HG02759 (cell line): Measurements from ENCODE around the gene COG6.

Experiments used
- ATAC-seq: cut with Tn5 transposase; IDR thresholded peaks from one replicate; pipeline ENCODE4 v1.9.1; 2021; ENCODE audit warnings: mild to moderate bottlenecking, moderate library complexity; ENCODE audit not compliant: unreplicated experiment

COG6 gene

DNA sequence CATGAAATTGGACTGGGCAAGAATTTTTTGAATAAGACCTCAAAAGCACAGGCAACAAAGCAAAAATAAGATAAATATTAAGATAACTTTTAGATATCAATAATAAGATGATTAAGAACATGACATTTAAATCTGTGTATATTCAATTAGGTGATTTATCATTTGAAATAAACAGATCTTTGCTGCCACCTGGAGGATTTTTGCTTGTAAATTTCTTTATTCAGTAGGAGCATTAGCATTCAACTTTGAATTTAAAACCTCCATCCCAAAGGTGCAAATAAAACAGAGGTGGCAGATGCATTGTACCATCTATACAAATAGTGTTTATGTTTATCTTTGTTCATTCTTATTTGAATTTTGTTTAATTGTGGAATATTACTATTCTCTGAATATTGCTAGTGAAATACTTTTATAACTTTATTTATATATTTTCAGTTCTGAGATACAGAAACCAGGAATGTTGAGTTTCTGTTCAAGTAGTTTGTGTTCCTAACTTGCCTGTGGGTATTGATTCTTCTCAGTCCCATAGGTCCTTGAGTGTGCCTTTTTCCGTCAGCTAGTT lies 20.9 kb downstream of the COG6 start:
- no peak for ATAC-seq

DNA sequence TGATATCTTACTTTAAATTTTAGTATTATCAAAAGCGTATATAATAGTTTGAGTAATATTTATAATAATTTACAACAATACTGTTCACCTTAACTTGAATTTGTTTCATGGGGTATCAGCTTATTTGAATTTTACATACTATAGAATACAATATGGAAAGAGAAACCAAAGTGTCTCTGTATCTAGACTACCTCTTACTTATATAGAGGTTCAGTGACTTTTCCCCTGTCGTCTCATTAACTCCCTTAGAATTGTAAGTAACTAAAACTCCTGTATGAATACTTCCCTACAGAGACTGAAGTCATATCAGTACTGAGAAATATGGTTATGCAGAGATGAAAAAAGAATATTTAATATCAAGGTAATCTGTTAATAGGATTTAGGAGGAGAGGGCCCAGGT lies 26.8 kb downstream of the COG6 start:
- ATAC-seq, result no peak

DNA sequence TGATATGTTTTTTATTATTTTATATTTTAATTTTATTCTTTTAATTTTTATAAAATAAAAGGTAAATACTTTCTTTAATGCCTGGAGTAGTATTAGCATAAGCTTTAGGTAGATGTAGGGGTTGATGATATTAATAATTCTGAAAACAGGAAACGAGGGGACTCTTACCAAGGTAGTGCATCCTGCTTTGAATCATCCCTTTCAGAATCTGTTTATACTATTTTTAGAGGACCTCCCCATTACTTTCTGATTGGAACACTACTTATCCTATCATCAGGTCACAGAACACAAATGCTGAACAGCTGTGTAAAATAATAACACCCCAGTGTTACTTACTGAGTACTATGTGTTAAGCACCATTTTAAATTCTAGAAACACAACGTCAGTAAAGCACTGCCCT lies 27.3 kb downstream of the COG6 start:
- ATAC-seq, result peak; percentile 79

DNA sequence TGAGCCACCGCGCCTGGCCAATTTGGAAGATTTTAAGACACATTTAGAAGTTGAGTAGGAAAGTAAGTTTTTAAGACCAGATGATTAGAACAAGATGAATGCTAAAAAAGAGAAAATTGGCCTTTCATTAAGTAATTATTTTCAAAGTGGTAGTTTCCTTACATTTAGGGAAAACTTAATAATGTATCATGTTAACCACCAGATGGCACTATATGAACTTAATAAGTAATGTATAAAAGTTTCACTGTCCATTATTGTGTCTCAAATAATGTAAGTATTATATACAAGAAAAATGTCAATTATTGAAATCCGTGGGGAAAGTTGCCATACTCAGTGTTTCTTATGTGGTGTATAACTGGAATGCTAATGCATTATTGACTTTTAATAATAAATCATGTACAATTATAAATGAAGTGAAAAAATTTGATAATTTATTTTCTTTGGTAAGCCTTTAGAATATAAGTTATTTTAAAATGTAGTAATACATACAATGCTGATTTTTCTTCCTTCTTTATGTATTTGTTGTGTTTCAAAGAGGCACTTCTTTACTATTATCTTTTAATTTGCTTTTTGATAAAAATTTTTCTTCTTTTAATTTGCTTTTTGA lies 29.2 kb downstream of the COG6 start:
- no peak for ATAC-seq

DNA sequence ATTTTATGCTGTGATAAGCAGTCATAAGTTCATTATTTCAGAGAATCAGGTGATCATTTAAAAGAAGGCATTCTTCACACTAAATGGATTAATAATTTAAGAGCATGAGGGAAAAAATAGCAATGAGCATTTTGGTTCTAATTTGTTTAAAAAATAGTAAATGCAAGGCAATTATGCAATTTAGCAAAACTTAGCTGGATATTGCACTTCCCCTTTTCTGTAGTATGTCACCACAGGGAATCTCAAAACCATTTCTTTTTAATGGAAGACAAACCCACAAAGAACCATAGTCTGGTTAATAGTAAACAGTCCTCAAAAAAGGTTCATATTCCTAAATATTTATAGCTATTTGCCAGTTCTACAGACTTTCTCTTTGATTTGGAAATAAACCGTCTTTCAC lies 30.2 kb downstream of the COG6 start:
- no peak for ATAC-seq

DNA sequence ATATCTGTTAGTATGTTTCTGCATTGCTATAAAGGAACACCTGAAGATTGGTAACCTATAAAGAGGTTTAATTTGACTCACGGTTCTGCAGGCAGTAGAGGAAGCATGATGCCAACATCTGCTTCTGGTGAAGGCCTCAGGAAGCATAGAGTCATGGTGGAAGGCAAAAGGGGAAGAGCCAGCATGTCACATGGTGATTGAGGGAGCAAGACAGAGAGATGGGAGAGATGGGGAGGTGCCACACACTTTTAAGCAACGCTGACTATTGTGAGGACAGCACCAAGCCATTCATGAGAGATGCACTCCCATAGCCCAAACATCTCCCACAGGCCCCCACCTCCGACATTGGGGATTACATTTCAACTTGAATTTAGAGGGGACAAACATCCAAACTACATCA lies 32.8 kb downstream of the COG6 start:
- peak; percentile 48 for ATAC-seq

DNA sequence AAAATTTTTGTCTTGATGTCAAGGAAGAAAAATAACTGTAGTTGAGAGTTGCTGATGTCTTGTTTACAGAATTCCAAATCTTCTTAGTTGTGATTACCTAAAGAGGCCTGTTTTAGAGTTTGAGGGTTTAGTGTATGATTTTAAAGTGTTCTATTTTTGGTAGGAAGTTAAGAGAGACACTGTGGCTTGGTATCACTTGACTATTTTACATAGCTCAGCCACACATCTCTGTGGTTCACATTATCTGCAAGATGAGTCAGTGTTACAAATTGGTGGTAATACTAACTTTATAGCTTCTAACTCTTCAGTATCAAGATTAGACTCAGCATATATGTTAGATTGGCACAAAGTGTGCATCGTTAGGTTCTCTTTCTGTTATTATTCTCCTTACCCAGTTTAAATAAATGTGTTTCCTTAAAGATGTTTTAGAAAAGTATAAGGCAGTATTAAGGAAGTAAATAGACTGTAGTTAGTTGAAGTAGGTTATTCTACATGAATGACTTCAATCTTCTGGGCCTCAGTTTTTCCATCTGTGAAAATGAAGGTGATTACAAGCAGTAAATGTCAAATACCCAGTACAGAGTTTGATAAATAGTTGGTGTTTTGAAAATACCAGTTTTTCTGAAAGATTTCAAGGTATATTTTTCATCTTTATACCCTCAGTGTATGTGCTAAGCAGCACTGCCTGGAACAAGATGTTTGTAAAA lies 33.4 kb downstream of the COG6 start:
- peak; percentile 89 for ATAC-seq

DNA sequence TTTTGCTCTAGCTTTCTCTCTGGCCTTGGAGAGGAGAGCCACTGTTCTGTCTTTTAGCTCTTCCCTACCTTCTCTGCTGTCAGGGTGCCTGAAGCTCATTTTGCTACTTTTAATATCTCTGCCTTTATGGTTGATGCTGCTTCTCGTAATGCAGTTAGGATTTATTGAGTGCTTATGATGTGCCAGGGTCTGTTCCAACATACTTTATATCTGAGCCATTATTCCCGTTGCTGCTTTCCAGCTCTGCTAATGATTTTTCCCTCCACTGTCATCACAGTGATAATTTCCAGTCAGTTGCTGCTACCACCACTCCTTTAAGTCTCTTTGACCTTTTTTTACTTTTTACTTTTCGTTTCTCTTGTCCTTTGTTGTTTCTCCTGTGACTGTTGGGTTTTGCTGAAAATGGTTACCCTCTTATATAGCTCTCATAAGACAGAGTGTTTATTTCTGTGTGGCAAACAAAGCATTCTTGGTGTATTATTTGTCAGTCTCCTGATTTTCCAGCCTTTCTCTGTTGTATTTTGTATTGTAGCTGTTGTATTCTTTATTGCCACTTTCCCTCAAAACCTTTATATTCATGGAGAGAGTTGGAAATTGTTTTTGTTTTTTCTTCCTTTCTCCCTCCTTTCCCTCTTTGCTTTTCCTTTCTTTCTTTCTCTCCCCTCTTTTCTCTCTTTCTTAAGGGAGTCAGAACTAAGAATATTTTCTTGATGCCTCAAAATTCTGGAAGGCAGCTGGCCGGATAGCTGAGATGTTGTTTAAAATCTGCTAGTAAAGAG lies 37.4 kb downstream of the COG6 start:
- no peak for ATAC-seq

DNA sequence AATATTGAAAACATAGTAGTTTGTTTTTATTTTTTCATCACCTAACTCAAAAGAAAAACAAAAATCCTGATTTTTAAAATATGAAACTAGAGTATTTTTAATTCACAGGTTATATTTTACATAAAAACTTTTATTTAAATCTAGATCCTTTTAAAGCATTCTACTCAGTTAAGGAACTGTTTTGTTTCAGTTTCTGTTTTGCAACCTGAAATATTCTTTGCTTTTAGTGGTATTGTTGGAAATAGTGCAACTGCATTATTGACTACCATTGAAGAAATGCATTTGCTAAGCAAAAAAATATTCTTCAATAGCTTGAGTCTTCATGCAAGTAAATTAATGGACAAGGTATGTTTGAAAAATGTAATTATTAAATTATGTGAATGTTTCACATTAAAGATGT lies 43.8 kb downstream of the COG6 start:
- no peak for ATAC-seq

DNA sequence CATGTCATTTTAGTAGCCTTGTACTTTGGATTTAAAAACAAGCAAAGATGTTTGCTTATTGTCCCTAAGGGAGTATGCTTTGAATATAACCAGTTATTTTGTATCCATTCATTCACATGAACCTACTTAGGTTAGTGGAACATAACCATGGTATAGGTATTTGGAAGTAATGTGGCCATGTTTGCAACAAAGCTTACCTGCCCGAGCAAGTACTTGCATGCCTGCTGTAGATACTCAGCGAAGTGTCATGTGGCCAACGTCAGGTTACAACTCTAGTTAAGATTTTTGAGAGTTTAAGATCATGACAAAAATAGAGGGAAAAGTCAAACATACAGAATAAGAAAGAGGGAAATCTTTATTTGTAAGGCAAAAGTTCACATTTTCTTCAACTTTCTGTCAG lies 57.2 kb downstream of the COG6 start:
- ATAC-seq, result no peak

DNA sequence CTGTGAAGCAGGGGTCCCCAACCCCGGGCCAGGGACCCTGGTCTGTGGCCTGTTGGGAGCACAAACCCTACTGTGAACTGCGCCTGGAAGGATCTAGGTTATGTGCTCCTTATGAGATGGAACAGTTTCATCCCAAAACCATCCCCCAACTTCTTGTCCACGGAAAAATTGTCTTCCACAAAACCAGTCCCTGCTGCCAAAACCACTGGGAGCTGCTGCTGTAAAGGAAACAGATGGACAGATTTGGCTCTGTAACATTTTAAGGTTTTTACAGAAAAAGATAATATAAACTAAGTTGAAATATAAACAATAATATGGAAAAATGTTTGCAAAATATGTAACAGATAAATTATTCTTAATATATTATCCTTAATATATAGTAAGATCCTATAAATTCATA lies 73.7 kb downstream of the COG6 start:
- no peak for ATAC-seq

DNA sequence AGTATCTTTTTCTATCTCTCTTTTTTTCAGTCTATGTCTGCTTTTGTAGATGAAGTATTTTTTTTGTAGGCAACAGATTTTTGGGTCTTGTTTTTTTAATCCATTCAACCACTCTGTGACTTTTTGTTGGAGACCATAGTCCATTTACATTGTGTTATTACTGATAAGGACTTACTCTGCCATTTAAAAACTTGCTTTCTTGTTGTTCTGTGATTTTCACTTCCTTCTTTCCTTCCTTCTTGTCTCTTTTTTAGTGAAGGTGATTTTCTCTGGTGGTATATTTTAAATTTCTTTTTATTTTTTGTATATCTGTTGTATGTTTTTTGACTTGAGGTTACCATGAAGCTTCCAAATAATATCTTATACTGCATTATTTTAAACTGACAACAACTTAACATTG lies 79.5 kb downstream of the COG6 start:
- ATAC-seq, result no peak

DNA sequence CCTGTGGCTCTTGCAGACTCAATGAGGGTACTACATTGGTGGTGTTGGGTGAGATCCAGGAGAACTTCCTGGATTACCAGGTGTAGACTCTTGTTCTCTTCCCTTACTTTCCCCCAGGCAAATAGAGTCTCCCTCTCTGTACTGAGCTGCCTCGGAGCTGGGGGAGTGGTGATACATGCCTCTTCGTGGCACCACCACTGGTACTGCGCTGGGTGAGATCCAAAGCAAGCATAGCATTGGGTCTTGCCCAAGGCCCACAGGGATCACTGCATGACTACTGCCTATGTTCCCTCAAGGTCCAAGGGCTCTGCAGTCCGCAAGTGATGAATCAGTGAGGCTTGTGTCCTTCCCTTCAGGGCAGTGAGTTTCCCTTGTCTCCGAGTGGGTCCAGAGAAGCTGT lies 81.6 kb downstream of the COG6 start:
- ATAC-seq, result no peak

DNA sequence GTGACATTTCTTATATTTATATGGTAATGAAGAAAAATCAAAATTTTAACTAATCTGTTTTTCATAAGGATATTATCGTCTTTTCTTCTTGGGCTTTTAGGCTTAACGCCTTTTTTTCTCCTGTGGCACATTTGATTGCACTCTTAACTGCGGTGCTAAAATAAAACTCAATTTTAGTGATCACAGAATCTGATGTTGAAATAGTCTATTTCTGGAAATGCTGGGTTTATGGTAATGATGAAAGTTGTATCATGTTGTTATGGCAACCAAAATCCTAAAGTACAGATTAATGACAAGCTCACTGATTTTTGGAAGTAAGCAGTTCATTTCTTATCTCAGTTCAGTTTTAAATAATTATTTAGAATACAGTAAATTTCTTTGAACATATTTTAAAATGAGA lies 85.3 kb downstream of the COG6 start:
- no peak for ATAC-seq

DNA sequence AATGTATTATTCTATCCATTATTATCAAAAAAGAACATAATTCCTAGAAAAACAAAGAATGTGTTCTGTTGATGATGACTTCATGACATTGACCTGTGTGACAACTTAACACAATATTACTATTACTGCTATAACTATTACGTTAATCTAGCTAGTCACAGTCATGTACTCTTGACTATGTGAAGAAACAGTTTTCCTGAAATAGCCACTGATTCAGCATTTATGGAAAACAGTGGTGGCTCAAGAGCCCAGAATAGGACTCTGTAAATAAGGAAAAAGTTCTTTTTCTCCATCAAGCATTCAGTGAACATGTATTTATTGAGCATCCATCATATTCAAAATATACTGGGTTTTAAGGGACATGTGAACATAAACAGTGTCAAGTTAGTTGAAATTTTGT lies 93.5 kb downstream of the COG6 start:
- ATAC-seq, result no peak

DNA sequence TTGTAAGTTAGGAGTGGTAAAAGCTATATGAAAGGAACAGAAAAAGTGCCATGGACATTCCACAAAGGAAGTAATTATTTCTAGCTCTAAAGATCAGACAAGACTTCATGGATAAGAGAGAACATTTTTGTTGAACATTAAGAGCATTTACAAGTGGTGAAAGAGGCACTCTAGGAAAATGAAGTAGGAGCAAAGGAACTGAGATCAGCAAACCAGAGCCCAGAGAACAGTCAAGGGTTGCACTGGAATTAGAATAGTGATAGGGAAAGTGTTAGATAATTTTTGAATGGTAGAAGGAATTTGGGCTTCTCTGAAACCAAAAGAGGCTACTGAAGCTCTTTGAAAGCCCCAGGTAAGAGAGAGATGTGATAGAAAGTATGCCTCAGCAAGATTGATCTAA lies 94.1 kb downstream of the COG6 start:
- no peak for ATAC-seq

DNA sequence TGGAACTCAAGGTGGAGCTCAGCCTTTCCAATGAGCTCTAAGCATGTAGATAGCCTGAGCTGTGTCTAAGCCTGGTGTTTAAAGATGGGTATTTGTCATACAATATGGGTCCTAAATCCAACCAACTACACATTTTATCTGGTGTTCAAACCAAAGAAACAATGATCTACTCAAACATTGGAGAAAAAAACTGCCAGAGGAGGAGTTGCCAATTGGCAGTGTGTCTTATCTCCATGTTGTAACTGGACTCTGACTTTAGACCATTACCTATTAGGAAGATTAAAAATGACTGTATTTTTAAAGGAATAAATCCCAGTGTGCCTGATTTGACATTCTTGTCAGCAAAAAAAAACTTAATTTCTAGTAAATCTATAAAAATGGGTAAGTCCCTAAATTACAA lies 96.3 kb downstream of the COG6 start:
- ATAC-seq, result no peak

DNA sequence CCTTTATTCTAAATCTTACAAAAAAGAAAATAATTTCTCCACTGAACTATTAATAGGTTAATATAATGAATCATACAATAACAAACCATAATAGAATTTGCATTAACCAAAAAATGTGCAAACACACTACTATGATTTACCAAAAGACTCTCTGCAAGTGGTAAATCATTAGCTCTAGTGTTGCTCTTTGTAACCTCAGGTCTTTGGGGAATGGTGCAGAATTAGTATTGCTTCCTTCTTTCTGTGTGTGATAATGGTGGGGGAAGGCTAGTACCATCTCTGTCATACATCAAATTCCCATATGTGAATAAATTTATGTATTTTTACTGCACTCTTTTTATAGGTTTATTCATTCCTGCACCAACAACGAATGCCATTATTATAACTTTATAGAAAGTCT lies 105.1 kb downstream of the COG6 start:
- peak; percentile 99 for ATAC-seq

DNA sequence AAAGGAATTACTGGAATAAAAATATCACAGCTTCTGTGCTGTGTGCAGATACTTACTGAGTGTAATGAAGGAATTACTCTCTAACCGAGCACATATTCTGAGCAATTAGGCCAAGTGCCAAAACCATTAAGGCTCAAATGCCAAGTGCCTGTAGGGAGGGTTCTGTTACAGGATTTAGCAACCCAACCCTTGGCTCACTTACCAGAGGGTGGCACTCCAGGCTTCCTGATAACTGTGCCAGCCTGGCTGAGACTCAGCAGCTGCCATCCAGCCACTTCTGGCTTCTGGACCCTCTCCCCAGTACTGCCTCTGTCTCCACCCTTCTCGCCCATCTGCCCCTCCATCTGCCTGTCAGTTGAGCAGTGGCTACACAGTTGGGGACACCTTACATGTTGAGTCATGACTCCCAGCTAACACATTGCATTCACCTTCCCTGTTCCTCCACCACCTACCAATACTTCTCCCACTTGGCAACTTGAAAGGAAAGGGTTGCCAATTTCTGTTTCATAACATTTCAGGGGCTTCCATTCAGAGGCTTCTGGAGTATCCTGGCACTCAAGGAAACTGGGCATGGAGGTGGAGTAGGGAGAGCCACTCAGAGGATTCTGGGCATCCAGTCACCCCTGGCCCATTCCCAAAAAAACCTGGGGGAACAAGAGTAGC lies 110.5 kb downstream of the COG6 start:
- no peak for ATAC-seq

DNA sequence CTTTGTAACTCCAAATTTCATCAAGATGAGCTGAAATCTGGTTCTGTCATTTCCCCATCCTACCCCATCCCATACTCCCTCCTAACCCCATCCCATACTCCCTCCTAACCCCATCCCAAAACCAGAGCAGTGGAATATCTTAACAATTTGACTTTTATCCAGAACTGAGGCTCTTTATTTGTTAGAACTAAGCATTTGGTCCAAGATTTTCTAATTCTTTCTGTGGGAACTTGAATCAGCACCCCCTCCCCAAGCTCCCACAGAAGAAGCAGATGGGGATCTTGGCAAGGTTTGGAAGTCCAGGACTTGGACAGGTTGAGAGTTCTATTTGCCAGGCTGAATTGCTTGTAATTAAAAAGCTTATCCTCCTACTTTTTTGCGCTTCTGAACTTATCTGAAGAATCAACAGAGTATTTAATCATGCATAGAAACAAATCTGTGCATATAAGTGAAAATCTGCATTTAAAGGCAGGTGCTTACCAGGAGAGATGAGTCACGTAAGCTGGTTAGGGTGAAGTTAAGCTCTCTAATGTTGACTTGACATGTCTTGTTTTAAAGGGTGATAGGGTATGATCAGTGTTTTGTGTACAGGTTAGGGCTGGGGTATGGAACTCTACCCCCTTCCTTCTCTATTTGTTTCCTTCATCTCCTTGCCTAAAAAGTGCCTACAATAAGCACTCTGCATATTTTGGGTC lies 111.1 kb downstream of the COG6 start:
- ATAC-seq, result no peak
